DMS79 treated with DMSO at 0.1 percent for 48 hours (cell line): Measurements from ENCODE around the gene CYP2F1.
"Not testable (repeated sequence)": the region's sequence is repeated elsewhere in the genome, so short reads cannot be mapped to it uniquely, and the experiment has no call there.

ENCODE experiments used
- DNase-seq: peaks from one replicate; lab custom pipeline; 2025; lab: John Stamatoyannopoulos, UW

Gene CYP2F1

GRCh38 chr19:41114132-41114531 is at the start of gene CYP2F1:
CYP2F1 (plus strand) TSS chr19:41114432; CDS start chr19:41116189, 1,757 bp downstream.
- DNase-seq: no peak

GRCh38 chr19:41064974-41065569 is 49.2 kb upstream of the CYP2F1 start:
- no peak for DNase-seq

DNA sequence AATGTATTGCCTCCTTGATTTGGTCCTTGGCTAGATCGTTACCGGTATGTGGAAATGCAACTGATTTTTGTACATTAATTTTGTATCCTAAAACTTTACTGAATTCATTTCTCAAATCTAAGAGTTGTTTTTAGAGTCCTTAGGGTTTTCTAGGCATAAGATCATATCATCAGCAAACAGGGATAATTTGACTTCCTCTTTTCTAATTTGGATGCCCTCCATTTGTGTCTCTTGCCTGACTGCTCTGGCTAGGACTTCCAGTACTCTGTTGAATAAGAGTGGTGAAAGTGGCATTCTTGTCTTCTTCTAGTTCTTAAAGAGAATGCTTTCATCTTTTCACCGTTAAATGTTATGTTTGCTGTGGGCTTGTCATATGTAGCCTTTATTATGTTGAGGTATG is 37.9 kb upstream of the CYP2F1 start:
- DNase-seq: no peak

DNA sequence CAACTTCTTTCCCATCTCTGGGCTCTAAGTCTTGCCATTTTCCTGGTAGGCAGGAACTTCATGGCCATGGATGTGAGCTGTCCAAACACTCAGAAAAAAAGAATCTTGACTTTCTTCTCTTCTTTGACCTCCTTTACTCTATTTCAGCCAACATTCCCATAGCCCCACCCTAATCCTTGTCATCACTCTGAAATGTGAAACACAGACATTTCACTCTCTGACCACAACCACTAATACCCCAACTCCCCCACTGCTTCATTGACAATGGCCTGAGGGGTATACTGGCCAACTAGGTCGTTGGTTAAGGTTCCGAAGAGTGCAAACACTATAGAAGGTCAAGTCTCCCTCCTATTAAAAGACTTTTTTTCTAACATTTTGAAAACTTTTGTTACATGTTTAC is 30.7 kb upstream of the CYP2F1 start:
- DNase-seq: no peak

DNA sequence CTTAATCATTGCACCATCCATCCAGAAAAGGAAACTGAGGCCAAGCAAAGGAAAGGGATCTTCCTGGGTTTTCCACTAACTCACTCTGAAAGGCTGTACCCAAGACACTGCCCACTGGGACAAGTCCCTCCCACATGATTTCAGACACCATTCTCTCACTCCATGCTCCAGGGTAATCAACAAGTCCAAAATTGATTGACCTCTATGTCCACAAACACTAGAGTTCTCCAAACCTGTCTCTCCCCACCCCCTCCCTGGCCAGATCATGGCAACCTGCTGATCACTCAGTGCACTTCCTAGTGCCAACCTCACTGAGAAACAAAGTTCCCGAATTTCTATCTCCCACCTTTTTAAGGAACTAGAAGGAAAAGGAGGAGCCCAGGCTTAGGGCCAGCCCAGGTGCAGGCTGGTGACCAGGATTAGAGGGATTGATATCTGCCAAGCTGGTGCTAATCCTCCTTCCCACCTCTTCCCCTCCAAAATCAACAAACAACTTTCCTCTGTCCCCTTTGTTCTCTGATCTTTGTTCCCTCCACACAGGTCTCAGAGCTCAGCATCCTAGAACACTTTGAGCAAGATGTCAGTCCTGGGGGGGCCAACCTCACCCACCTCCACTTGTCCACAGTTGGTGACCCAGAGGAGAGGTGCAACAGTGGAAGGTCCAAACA is 28.4 kb upstream of the CYP2F1 start:
- DNase-seq: no peak

GRCh38 chr19:41088151-41088550 is 26.1 kb upstream of the CYP2F1 start, which contains the start of gene CYP2A13:
CYP2A13 (plus strand) TSS chr19:41088451; CDS start chr19:41088472, 21 bp downstream.
- DNase-seq: no peak

- no peak for DNase-seq
Observed at GRCh38 chr19:41089959-41090358, 24.3 kb upstream of the CYP2F1 start.

DNA sequence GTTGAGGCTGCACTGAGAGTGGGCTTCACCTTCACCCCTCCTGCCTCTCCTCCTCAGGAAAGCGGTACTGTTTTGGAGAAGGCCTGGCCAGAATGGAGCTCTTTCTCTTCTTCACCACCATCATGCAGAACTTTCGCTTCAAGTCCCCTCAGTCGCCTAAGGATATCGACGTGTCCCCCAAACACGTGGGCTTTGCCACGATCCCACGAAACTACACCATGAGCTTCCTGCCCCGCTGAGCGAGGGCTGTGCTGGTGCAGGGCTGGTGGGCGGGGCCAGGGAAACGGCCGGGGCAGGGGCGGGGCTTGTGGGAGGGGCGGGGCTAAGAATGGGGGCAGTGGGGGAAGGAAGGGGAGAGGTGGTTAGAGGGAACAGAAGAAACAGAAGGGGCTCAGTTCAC is 18.5 kb upstream of the CYP2F1 start:
- no peak for DNase-seq

GRCh38 chr19:41096353-41096752 is 17.9 kb upstream of the CYP2F1 start:
- no peak for DNase-seq

DNA sequence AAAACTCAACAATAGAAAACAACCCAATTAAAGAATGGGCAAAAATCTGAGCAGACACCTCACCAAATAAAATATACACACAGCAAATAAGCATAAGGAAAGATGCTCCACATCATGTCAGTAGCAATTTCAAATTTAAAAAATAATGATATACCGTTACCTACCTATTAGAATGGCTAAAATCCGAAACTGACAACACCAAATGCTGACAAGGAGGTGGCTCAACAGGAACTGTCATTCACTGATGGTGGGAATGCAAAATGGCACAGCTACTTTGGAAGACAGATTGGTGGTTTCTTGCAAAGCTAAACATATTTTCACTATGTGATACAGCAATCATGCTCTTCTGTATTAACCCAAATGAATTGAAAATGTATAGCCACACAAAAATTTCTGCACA is 16.9 kb upstream of the CYP2F1 start:
- DNase-seq: no peak

DNA sequence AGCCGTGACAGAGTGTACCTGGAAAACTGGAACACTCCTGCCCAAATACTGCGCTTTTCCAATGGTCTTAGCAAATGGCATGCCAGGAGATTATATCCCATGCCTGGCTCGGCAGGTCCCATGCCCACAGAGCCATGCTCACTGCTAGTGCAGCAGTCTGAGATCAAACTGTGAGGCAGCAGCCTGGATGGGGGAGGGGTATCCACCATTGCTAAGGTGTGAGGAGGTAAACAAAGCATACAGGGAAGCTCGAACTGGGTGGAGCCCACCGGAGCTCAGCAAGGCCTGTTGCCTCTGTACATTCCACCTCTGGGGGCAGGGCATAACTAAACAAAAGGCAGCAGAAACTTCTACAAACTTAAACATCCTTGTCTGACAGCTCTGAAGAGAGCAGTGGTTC is 15.5 kb upstream of the CYP2F1 start:
- no peak for DNase-seq

DNA sequence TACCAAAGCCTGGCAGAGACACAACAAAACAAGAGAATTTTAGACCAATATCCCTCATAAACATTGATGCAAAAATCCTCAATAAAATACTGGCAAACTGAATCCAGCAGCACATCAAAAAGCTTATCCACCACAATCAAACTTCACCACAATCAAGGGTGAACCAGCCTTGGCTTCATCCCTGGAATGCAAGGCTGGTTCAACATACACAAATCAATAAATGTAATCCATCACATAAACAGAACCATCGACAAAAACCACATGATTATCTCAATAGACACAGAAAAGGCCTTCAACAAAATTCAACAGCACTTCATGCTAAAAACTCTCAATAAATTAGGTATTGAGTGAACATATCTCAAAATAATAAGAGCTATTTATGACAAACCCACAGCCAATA is 12.0 kb upstream of the CYP2F1 start:
- not testable (repeated sequence) for DNase-seq

GRCh38 chr19:41106177-41106576 is 8.1 kb upstream of the CYP2F1 start:
- DNase-seq: no peak

GRCh38 chr19:41111296-41111695 is 2.9 kb upstream of the CYP2F1 start:
- no peak for DNase-seq

GRCh38 chr19:41111750-41112295 is 2.4 kb upstream of the CYP2F1 start:
- DNase-seq: no peak

GRCh38 chr19:41112728-41113290 is 1.4 kb upstream of the CYP2F1 start:
- no peak for DNase-seq

GRCh38 chr19:41116261-41116660 is 2.0 kb downstream of the CYP2F1 start:
- no peak for DNase-seq

DNA sequence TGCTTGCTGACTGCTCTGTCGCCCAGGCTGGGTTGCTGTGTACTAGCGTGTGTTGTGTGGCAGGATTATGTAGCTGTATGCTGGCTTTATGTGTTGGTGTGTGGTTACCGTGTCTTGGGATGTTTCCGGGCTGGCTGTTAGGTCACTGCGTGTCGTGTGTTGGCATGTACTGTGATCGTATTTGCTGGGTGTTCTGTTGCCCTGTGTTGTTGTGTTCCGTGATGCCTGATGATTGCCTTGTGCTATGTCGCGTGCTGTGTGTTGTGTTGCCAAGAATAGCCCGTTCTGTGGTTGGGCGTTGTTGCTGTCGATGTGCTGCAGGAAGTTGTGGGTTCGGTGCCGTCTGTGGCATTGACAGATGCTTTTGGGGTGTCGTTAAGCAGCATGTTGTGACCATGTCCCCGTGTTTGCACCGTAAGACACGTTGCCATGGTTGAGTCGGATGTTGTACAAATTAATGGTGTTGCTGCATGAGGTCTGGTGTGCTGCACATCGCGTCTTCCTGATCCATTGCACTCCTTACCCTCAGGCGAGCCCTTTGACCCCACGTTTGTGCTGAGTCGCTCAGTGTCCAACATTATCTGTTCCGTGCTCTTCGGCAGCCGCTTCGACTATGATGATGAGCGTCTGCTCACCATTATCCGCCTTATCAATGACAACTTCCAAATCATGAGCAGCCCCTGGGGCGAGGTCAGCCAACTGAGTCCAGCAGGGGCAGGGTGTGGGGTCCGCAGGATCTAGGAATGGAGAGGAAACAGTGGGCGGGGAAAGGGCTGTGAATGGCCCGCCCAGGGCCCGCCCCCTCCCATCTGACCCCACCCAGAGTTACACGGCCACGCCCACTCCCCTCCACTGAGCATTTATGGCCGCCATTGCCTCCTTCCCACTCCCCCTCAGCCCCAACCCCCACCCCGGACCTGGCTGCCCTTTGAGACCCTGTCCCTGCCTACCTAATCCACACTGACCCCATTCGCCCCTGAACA is 7.0 kb downstream of the CYP2F1 start:
- not testable (repeated sequence) for DNase-seq

- not testable (repeated sequence) for DNase-seq
Observed at GRCh38 chr19:41122846-41123245, 8.6 kb downstream of the CYP2F1 start.

DNA sequence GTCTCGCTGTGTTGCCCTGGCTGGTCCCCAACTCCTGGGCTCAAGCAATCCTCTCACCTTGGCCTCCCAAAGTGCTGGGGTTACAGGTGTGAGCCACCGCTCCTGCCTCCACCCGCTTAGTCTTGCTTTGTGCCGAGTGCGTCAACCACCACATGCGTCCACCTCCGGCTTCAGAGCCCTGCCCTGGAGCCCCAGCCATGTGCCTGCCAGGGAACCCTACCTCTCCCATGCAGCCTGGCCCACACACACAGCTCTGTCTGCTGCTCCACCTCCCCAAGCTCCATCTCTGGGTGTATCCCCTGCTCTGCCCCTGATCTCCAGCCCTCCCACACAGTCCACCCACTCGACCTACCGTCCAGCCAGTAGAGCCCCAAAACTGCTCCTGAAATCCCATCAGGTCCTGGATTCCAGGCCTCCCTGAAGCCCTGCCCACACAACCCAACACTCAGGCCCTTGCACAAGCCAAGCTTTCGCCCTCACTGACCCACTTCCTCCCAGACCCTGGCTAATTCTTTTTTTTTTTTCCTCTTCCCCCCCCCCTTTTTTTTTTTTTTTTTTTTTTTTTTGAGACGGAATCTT is 9.6 kb downstream of the CYP2F1 start:
- DNase-seq: no peak

DNA sequence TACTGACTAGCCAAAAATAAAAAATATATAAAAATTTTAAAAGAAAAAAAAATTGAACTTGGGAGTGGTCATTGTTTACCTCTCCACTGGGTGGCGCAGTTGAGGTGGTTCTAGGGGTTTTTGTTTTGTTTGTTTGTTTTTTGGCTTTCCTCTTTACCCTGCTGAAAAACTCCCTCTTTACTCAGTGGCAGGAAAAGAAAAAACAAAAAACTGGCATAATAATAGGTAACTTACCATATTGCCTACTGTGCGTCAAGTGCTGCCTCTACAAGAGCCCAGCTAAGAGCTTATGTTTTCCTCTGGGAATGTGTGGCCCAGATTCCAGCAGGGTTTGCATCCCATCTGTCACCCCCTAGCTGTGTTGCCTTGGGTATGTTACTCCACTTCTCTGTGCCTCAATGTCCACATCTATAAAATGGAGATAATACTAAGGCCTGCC is 12.6 kb downstream of the CYP2F1 start:
- not testable (repeated sequence) for DNase-seq

DNA sequence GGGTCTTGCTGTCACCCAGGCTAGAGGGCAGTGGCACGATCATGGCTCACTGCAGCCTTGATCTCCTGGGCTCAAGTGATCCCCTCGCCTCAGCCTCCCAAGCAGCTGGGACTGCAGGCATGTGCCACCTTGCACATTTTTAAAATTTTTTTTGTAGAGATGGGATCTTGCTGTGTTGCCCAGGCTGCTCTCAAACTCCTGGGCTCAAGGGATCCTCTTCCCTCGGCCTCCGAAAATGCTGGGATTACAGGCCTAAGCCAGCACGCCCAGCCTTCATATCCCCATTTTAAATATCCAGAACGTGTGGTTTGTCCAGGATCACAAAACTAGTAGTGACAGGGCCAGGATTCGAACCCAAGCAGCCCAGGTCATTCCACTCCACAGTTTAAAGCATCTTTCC is 13.1 kb downstream of the CYP2F1 start:
- DNase-seq: not testable (repeated sequence)
